Endodermal cell (in vitro differentiated cells): ENCODE results near the gene AUTS2. TPM values are rescaled to one million over a fixed set of nuclear protein-coding genes. Genes with fewer than 3 reads are reported as not detected.
A peak's percentile ranks its signal among the peaks of the same experiment; 100 is the strongest.

Experiments
- DNase-seq: peaks from one replicate; pipeline ENCODE4 v3.0.0-alpha.2; 2017
- H3K27ac ChIP-seq: 2 replicates; pipeline ENCODE4 v1.5.1; 2013; ENCODE audit warnings: mild to moderate bottlenecking, low read depth, low read length, moderate library complexity
- H3K27me3 ChIP-seq: 2 replicates; pipeline ENCODE4 v1.6.1; 2013; ENCODE audit warnings: mild to moderate bottlenecking, low read length, moderate library complexity; ENCODE audit not compliant: insufficient read depth, control insufficient read depth, poor library complexity, severe bottlenecking
- H3K36me3 ChIP-seq: 2 replicates; pipeline ENCODE4 v1.7.0; 2013; ENCODE audit warnings: mild to moderate bottlenecking, low read length, moderate library complexity; ENCODE audit not compliant: control insufficient read depth, insufficient read depth
- H3K4me1 ChIP-seq: one replicate; pipeline ENCODE4 v1.7.0; 2013; ENCODE audit warnings: low read length; ENCODE audit not compliant: control insufficient read depth, insufficient read depth
- H3K4me3 ChIP-seq: 2 replicates; pipeline ENCODE4 v1.5.1; 2013; ENCODE audit warnings: mild to moderate bottlenecking, low read length, moderate library complexity
- H3K9ac ChIP-seq: 2 replicates; pipeline ENCODE4 v1.6.1; 2013; ENCODE audit warnings: mild to moderate bottlenecking, low read length, moderate library complexity; ENCODE audit not compliant: poor library complexity, severe bottlenecking; ENCODE audit errors: extremely low read depth
- H3K9me3 ChIP-seq: 2 replicates; pipeline ENCODE4 v1.6.1; 2013; ENCODE audit warnings: mild to moderate bottlenecking, low read length, moderate library complexity; ENCODE audit not compliant: control insufficient read depth
- H3K27ac Mint-ChIP-seq: 2 replicates; pipeline ENCODE4 v1.8.0; 2020; ENCODE audit warnings: mixed read lengths
- H3K27me3 Mint-ChIP-seq: 2 replicates; pipeline ENCODE4 v1.8.0; 2021; ENCODE audit warnings: mild to moderate bottlenecking, mixed read lengths; ENCODE audit not compliant: insufficient read depth
- H3K36me3 Mint-ChIP-seq: 2 replicates; pipeline ENCODE4 v1.8.0; 2020; ENCODE audit warnings: low read depth, mixed read lengths
- H3K4me1 Mint-ChIP-seq: 2 replicates; pipeline ENCODE4 v1.8.0; 2020; ENCODE audit warnings: mixed read lengths
- H3K4me3 Mint-ChIP-seq: 2 replicates; pipeline ENCODE4 v1.8.0; 2020; ENCODE audit warnings: mild to moderate bottlenecking, moderate library complexity, mixed read lengths
- H3K9me3 Mint-ChIP-seq: 2 replicates; pipeline ENCODE4 v1.8.0; 2020; ENCODE audit warnings: mild to moderate bottlenecking, mixed read lengths
- CTCF ChIP-seq: fragments of 200-600 bp; sonication (generic); conservative IDR thresholded peaks from 2 replicates; pipeline ENCODE4 v1.5.0; 2021; ENCODE audit warnings: antibody characterized with exemption, mild to moderate bottlenecking
- WGBS, 2 experiments: methylation state at CpG; one replicate each; pipeline versions ENCODE4 v1.1.5 to v1.1.7; 2013; ENCODE audit warnings: missing lambda C conversion rate in 2 of 2, mixed read lengths in 1 of 2; ENCODE audit not compliant: insufficient coverage in 1 of 2, insufficient read length in 1 of 2; 5-methylcytosine and 5-hydroxymethylcytosine counted together
- total RNA-seq, 2 donors: library from RNA; stranded (reverse); fragmentation: NEBNext Ultra II Directional in 1 of 2; extraction: Animal tissue kit (Norgen Biotek cat#: 25700) in 1 of 2; gene quantifications; 2 replicates in 1 of 2; 3 replicates in 1 of 2; pipeline ENCODE4 v1.2.1, GENCODE V29; 2021

The AUTS2 gene
- total RNA-seq, 2 donors from 2014 or later = 76.8 to 106 TPM

GRCh38 chr7:70463352-70463938 is 865.2 kb downstream of the AUTS2 start:
- no peak for TF ChIP-seq CTCF
- Mint-ChIP-seq H3K4me3 (no peak overlapping the region), H3K4me1 (peaks cover 19% of the 10 kb centered on the region), H3K9me3 (no peaks in the 10 kb centered on the region), H3K36me3 (no peaks in the 10 kb centered on the region), H3K27ac (no peak overlapping the region), H3K27me3 (no peaks in the 10 kb centered on the region)
- 81 to 93% methylated on average over 3 to 5 of the region's 5 CpGs for WGBS, 2 experiments
- H3K9me3 ChIP-seq = no peaks in the 10 kb centered on the region
- DNase-seq = no peak
- H3K4me1 ChIP-seq = peaks cover 3% of the 10 kb centered on the region
- no peak overlapping the region for H3K9ac ChIP-seq
- no peak overlapping the region for H3K27ac ChIP-seq
- no peak overlapping the region for H3K4me3 ChIP-seq
- H3K27me3 ChIP-seq = no peaks in the 10 kb centered on the region
- H3K36me3 ChIP-seq = no peaks in the 10 kb centered on the region

DNA sequence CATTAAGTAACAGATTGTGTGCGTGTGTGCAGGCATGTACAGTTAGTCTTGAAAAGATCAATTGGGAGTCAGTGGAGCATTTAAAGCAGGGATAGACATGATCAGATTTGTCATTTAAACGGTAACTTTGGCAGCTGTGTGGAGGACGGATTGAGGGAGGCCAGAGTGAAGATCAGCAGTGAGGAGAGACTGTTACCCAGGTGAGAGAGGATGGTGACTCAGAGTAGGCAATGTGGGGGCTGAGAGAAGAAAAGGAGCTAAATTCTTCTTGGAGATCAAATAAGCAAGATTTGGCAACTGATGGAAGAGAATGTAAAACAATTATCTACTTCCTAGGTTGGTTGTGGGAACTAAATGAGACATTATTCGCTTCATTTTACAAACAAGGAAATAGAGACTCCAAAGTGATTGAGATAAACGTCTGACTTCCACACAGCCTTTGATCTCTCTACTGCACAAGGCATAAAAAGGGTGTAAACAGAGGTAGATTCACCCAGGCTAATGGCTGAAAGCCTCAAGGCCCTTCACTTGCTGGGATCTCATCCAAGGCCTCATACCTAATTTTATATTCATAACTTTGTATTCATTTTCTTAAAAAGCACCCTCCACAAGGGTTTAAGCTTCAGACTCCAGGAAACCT is 868.6 kb downstream of the AUTS2 start:
- Histone ChIP-seq H3K9ac (no peak overlapping the region), H3K27ac (no peak overlapping the region), H3K36me3 (no peaks in the 10 kb centered on the region), H3K9me3 (no peaks in the 10 kb centered on the region), H3K4me1 (peaks cover 3% of the 10 kb centered on the region), H3K4me3 (no peak overlapping the region), H3K27me3 (no peaks in the 10 kb centered on the region)
- no peaks in the 10 kb centered on the region for H3K36me3 Mint-ChIP-seq
- no peak for TF ChIP-seq CTCF
- H3K4me3 Mint-ChIP-seq = no peak overlapping the region
- DNase-seq = no peak
- no peaks in the 10 kb centered on the region for H3K27me3 Mint-ChIP-seq
- no peaks in the 10 kb centered on the region for H3K9me3 Mint-ChIP-seq
- WGBS, 2 experiments = 86 to 92% methylated on average over 4 to 5 of the region's 5 CpGs
- no peak overlapping the region for H3K27ac Mint-ChIP-seq
- peaks cover 11% of the 10 kb centered on the region for H3K4me1 Mint-ChIP-seq

GRCh38 chr7:70470746-70471145 is 872.5 kb downstream of the AUTS2 start:
- DNase-seq = no peak
- Histone ChIP-seq H3K27ac (peak overlapping the region; percentile 65), H3K36me3 (no peaks in the 10 kb centered on the region), H3K27me3 (no peaks in the 10 kb centered on the region), H3K4me1 (peaks cover 3% of the 10 kb centered on the region), H3K4me3 (no peak overlapping the region), H3K9ac (no peak overlapping the region), H3K9me3 (no peaks in the 10 kb centered on the region)
- no peaks in the 10 kb centered on the region for H3K36me3 Mint-ChIP-seq
- no peak overlapping the region for H3K27ac Mint-ChIP-seq
- no peaks in the 10 kb centered on the region for H3K9me3 Mint-ChIP-seq
- no peaks in the 10 kb centered on the region for H3K27me3 Mint-ChIP-seq
- H3K4me3 Mint-ChIP-seq = no peak overlapping the region
- no peak for TF ChIP-seq CTCF
- WGBS, 2 experiments = 77 to 85% methylated on average over 8 to 10 of the region's 10 CpGs
- H3K4me1 Mint-ChIP-seq = peaks cover 9% of the 10 kb centered on the region
